ENCODE results near the gene SHQ1.

The SHQ1 gene

GRCh38 chr3:72847751-72848702, at the start of gene SHQ1:
TSS of gene SHQ1 (minus strand) at chr3:72848445. CDS start at chr3:72848340, 105 bp downstream.
- peak; percentile 90 for DNase-seq

- no peak for DNase-seq
Observed at GRCh38 chr3:72897758-72898007, 49.4 kb upstream of the SHQ1 start.

GRCh38 chr3:72896996-72897757, 48.9 kb upstream of the SHQ1 start:
- DNase-seq = no peak

GRCh38 chr3:72894976-72895552, 46.8 kb upstream of the SHQ1 start:
- DNase-seq = no peak

- DNase-seq = no peak
Observed at GRCh38 chr3:72892870-72893269, 44.6 kb upstream of the SHQ1 start.

- DNase-seq = no peak
Observed at GRCh38 chr3:72892081-72892775, 44.0 kb upstream of the SHQ1 start.

- no peak for DNase-seq
Observed at GRCh38 chr3:72891053-72891855, 43.0 kb upstream of the SHQ1 start.

GRCh38 chr3:72890166-72890925, 42.1 kb upstream of the SHQ1 start:
- DNase-seq = no peak

GRCh38 chr3:72889310-72890165, 41.3 kb upstream of the SHQ1 start:
- no peak for DNase-seq

- no peak for DNase-seq
Observed at GRCh38 chr3:72888546-72889309, 40.5 kb upstream of the SHQ1 start.

GRCh38 chr3:72887705-72888545, 39.7 kb upstream of the SHQ1 start, which contains the start of gene GXYLT2:
TSS of gene GXYLT2 (plus strand) at chr3:72888046. CDS start at chr3:72888234, 188 bp downstream.
- peak in 1 of 2 donors; percentile 27 for DNase-seq

- DNase-seq = no peak
Observed at GRCh38 chr3:72887343-72887704, 39.1 kb upstream of the SHQ1 start.

GRCh38 chr3:72872183-72872582, 23.9 kb upstream of the SHQ1 start:
- DNase-seq = no peak

- no peak for DNase-seq
Observed at GRCh38 chr3:72862314-72863090, 14.3 kb upstream of the SHQ1 start.

GRCh38 chr3:72860846-72861245, 12.6 kb upstream of the SHQ1 start:
- no peak for DNase-seq

GRCh38 chr3:72860053-72860452, 11.8 kb upstream of the SHQ1 start:
- DNase-seq = no peak

- DNase-seq = no peak
Observed at GRCh38 chr3:72855001-72855400, 6.8 kb upstream of the SHQ1 start.

- no peak for DNase-seq
Observed at GRCh38 chr3:72848703-72849081, 447 bp upstream of the SHQ1 start.

All from bone marrow (tissue), 2 donors.